Natural killer cell treated with Interleukin-12 subunit alpha and Interleukin-12 subunit beta and Interleukin-15 and Interleukin-18, amount 100 ng/mL, for 72 hours (primary cell): ENCODE measurements around the gene OR14C36. TPM values are rescaled to one million over a fixed set of nuclear protein-coding genes. Genes with fewer than 3 reads are reported as not detected.

Experiments
- ATAC-seq, 2 donors: fragments of 150-1000 bp; cut with Tn5 transposase in 1 of 2; sonication (Bioruptor Pico), chemical (Tn5 transposase) in 1 of 2; 2 replicates each; pipeline ENCODE4 v1.10.0; 2021
- DNase-seq: peaks from one replicate; pipeline ENCODE4 v3.0.0; 2022; ENCODE audit warnings: low spot score
- H3K27ac Mint-ChIP-seq, 2 donors: 1 replicate in 1 of 2; 2 replicates in 1 of 2; pipeline ENCODE4 v1.8.0; 2022; ENCODE audit warnings: mixed read lengths in 2 of 2, mild to moderate bottlenecking in 1 of 2, moderate library complexity in 1 of 2
- H3K27me3 Mint-ChIP-seq, 2 donors: 1 replicate in 1 of 2; 2 replicates in 1 of 2; pipeline ENCODE4 v1.8.0; 2022; ENCODE audit warnings: mixed read lengths in 2 of 2
- H3K36me3 Mint-ChIP-seq: one replicate; pipeline ENCODE4 v1.8.0; 2022; ENCODE audit warnings: mixed read lengths
- H3K4me1 Mint-ChIP-seq, 2 donors: 1 replicate in 1 of 2; 2 replicates in 1 of 2; pipeline ENCODE4 v1.8.0; 2022; ENCODE audit warnings: low read depth in 2 of 2, mixed read lengths in 2 of 2, mild to moderate bottlenecking in 1 of 2
- H3K4me3 Mint-ChIP-seq: one replicate; pipeline ENCODE4 v1.8.0; 2022; ENCODE audit warnings: mixed read lengths
- H3K9me3 Mint-ChIP-seq: 2 replicates; pipeline ENCODE4 v1.8.0; 2022; ENCODE audit warnings: mixed read lengths
- total RNA-seq, 2 donors: library from RNA; stranded (reverse); gene quantifications; one replicate each; pipeline ENCODE4 v1.2.3, GENCODE V29; 2022

OR14C36 gene
- total RNA-seq, 2 donors from 2014 or later, result not detected

GRCh38 chr1:248376916-248377315 lies 28.3 kb downstream of the OR14C36 start:
- H3K4me3 Mint-ChIP-seq, result no peak overlapping the region
- peaks cover 0 to 8% of the 10 kb centered on the region in 2 donors for H3K4me1 Mint-ChIP-seq
- no peaks in the 10 kb centered on the region for H3K27me3 Mint-ChIP-seq
- ATAC-seq, result no peak
- DNase-seq, result no peak
- H3K27ac Mint-ChIP-seq, result no peak overlapping the region
- H3K36me3 Mint-ChIP-seq, result no peaks in the 10 kb centered on the region
- H3K9me3 Mint-ChIP-seq, result no peaks in the 10 kb centered on the region

- no peak overlapping the region for H3K4me3 Mint-ChIP-seq
- H3K4me1 Mint-ChIP-seq, result no peaks in the 10 kb centered on the region
- ATAC-seq, result no peak
- H3K36me3 Mint-ChIP-seq, result no peaks in the 10 kb centered on the region
- DNase-seq, result no peak
- no peak overlapping the region for H3K27ac Mint-ChIP-seq
- H3K9me3 Mint-ChIP-seq, result no peaks in the 10 kb centered on the region
- no peaks in the 10 kb centered on the region for H3K27me3 Mint-ChIP-seq
Observed at GRCh38 chr1:248380854-248381253, 32.3 kb downstream of the OR14C36 start.

- H3K4me3 Mint-ChIP-seq, result no peak overlapping the region
- H3K27me3 Mint-ChIP-seq, result peaks cover 2 to 9% of the 10 kb centered on the region in 2 donors
- no peak for ATAC-seq
- no peaks in the 10 kb centered on the region for H3K36me3 Mint-ChIP-seq
- no peak for DNase-seq
- no peak overlapping the region for H3K27ac Mint-ChIP-seq
- H3K4me1 Mint-ChIP-seq, result no peaks in the 10 kb centered on the region
- peaks cover 6% of the 10 kb centered on the region for H3K9me3 Mint-ChIP-seq
Observed at GRCh38 chr1:248388426-248388825, 39.9 kb downstream of the OR14C36 start.

GRCh38 chr1:248393050-248393449 lies 44.5 kb downstream of the OR14C36 start:
- no peak overlapping the region for H3K27ac Mint-ChIP-seq
- H3K4me3 Mint-ChIP-seq, result no peak overlapping the region
- H3K9me3 Mint-ChIP-seq, result peaks cover 11% of the 10 kb centered on the region
- H3K36me3 Mint-ChIP-seq, result peaks cover 6% of the 10 kb centered on the region
- peaks cover 0 to 6% of the 10 kb centered on the region in 2 donors for H3K4me1 Mint-ChIP-seq
- no peak for DNase-seq
- no peak for ATAC-seq
- H3K27me3 Mint-ChIP-seq, result peaks cover 2 to 16% of the 10 kb centered on the region in 2 donors

Other genes with a start within 250 kb of the OR14C36 start
- gene OR2M5, start 203.6 kb upstream of the OR14C36 start, total RNA-seq, result not detected
- not detected for gene OR2M2, start 174.0 kb upstream of the OR14C36 start, total RNA-seq
- gene OR2M3, start 151.5 kb upstream of the OR14C36 start, total RNA-seq, result not detected
- not detected for gene OR2M4, start 117.4 kb upstream of the OR14C36 start, total RNA-seq
- gene OR2T33, start 70.8 kb upstream of the OR14C36 start, total RNA-seq, result not detected
- not detected for gene OR2T12, start 45.4 kb upstream of the OR14C36 start, total RNA-seq
- not detected for gene OR2M7, start 24.2 kb upstream of the OR14C36 start, total RNA-seq
- not detected for gene OR2T4, start 12.9 kb downstream of the OR14C36 start, total RNA-seq
- gene OR2T6, start 27.0 kb downstream of the OR14C36 start, total RNA-seq, result not detected
- gene OR2T1, start 54.3 kb downstream of the OR14C36 start, total RNA-seq, result not detected
- not detected for gene OR2T2, start 96.9 kb downstream of the OR14C36 start, total RNA-seq
- under 1 TPM in 1 of 2 donors, not detected in 1; 0.47 TPM for gene OR2T3, start 124.6 kb downstream of the OR14C36 start, total RNA-seq
- gene OR2T5, start 139.8 kb downstream of the OR14C36 start, total RNA-seq, result not detected
- gene OR2G6, start 159.3 kb downstream of the OR14C36 start, total RNA-seq, result not detected
- not detected for gene OR2T29, start 214.0 kb downstream of the OR14C36 start, total RNA-seq
- gene OR2T34, start 226.0 kb downstream of the OR14C36 start, total RNA-seq, result not detected
- gene OR2T10, start 248.9 kb downstream of the OR14C36 start, total RNA-seq, result not detected